GM12878 (cell line): ENCODE results near the gene UBXN4. TPM values are rescaled to one million over a fixed set of nuclear protein-coding genes. Genes with fewer than 3 reads are reported as not detected.
A peak's percentile ranks its signal among the peaks of the same experiment; 100 is the strongest.

ENCODE experiments used
- ATAC-seq: fragments of 200-7000 bp; cut with Tn5 transposase; 3 replicates; pipeline ENCODE4 v1.9.1; 2020; ENCODE audit warnings: mild to moderate bottlenecking, moderate library complexity
- BruUV-seq: library from RNA; stranded (reverse); fragments of 400-500 nt; replicated peaks from 2 replicates; lab custom pipeline; 2021; lab: Mats Ljungman, UMichigan
- CTCF ChIA-PET: fragments of 300-600 bp; sonication (Branson Sonifier 250); formaldehyde crosslinking; extraction: SDS; loops from one replicate; lab custom pipeline; 2021; ENCODE audit warnings: inconsistent platforms; lab: Yijun Ruan, JAX
- POLR2A ChIA-PET: fragments of 350-600 bp; formaldehyde crosslinking; extraction: SDS; loops from one replicate; lab custom pipeline; 2021; ENCODE audit warnings: inconsistent platforms; lab: Charles Lee
- RAD21 ChIA-PET: fragments of 300-600 bp; sonication (Branson Sonifier 250); formaldehyde crosslinking; loops from one replicate; lab custom pipeline; 2023; ENCODE audit warnings: antibody characterized with exemption; ENCODE audit not compliant: unreplicated experiment; lab: Charles Lee
- SMC1A ChIA-PET: fragments of 300-600 bp; sonication (Branson Sonifier 250); formaldehyde crosslinking; loops from one replicate; lab custom pipeline; 2023; ENCODE audit not compliant: unreplicated experiment, uncharacterized antibody; lab: Charles Lee
- DNase-seq: peaks from one replicate; pipeline ENCODE4 v3.0.0-alpha.2; 2011; ENCODE audit warnings: low read depth, low spot score
- FAIRE-seq: peaks from 3 replicates; lab custom pipeline; 2011; peaks lifted over from hg19 to GRCh38; lab: Jason Lieb, UNC
- H2AFZ ChIP-seq: 2 replicates; pipeline ENCODE4 v1.6.0; 2011; ENCODE audit warnings: low read depth, low read length, control low read depth; ENCODE audit not compliant: control insufficient read depth
- H3K27ac ChIP-seq: 2 replicates; pipeline ENCODE4 v1.5.1; 2011; ENCODE audit warnings: control low read depth; ENCODE audit not compliant: control insufficient read depth, insufficient read depth
- H3K27me3 ChIP-seq, 2 experiments: replicated peaks in 1 of 2; 2 replicates each; pipeline versions ENCODE4 v1.6.0 to v1.6.1; 2011; ENCODE audit warnings: low read length in 1 of 2; ENCODE audit not compliant: control insufficient read depth in 2 of 2, insufficient read depth in 2 of 2
- H3K36me3 ChIP-seq, 2 experiments: 2 replicates each; pipeline ENCODE4 v1.5.1; 2011; ENCODE audit warnings: low read length in 1 of 2; ENCODE audit not compliant: control insufficient read depth in 2 of 2, insufficient read depth in 2 of 2
- H3K4me1 ChIP-seq: 2 replicates; pipeline ENCODE4 v1.6.1; 2011; ENCODE audit warnings: mild to moderate bottlenecking, low read length, moderate library complexity, mixed read lengths; ENCODE audit not compliant: control insufficient read depth, insufficient read depth
- H3K4me2 ChIP-seq: 2 replicates; pipeline ENCODE4 v1.6.0; 2011; ENCODE audit warnings: control low read depth; ENCODE audit not compliant: control insufficient read depth, insufficient read depth
- H3K4me3 ChIP-seq: fragments of 200-600 bp; sonication (generic); 2 replicates; pipeline ENCODE4 v1.5.1; 2016
- H3K79me2 ChIP-seq: 2 replicates; pipeline ENCODE4 v1.6.0; 2011; ENCODE audit warnings: low read length; ENCODE audit not compliant: control insufficient read depth, insufficient read depth
- H3K9ac ChIP-seq: 2 replicates; pipeline ENCODE4 v1.8.0; 2011; ENCODE audit warnings: low read length, control low read depth, mixed read lengths; ENCODE audit not compliant: control insufficient read depth, insufficient read depth
- H3K9me3 ChIP-seq: replicated peaks from 3 replicates; pipeline ENCODE4 v1.5.1; 2011; ENCODE audit warnings: mild to moderate bottlenecking, low read length; ENCODE audit not compliant: control insufficient read depth, insufficient read depth
- H4K20me1 ChIP-seq: 2 replicates; pipeline ENCODE4 v1.6.0; 2011; ENCODE audit not compliant: control insufficient read depth, insufficient read depth
- BACH1 ChIP-seq: fragments of 450-650 bp; IDR thresholded peaks from 2 replicates; pipeline ENCODE4 v1.6.1; 2017; ENCODE audit warnings: mild to moderate bottlenecking, borderline replicate concordance
- FOS ChIP-seq: IDR thresholded peaks from 3 replicates; pipeline ENCODE4 v1.6.1; 2011; ENCODE audit warnings: borderline replicate concordance; ENCODE audit not compliant: insufficient read length; ENCODE audit errors: extremely low read depth
- GABPA ChIP-seq: IDR thresholded peaks from 2 replicates; pipeline ENCODE4 v1.6.1; 2014; ENCODE audit warnings: antibody characterized with exemption, low read depth, mild to moderate bottlenecking, inconsistent platforms
- LARP7 ChIP-seq: fragments of 450-650 bp; IDR thresholded peaks from 2 replicates; pipeline ENCODE4 v1.6.1; 2017; ENCODE audit warnings: mild to moderate bottlenecking
- TCF12 ChIP-seq: IDR thresholded peaks from 2 replicates; pipeline ENCODE4 v1.6.1; 2011; ENCODE audit warnings: low read depth, mild to moderate bottlenecking, low read length
- WGBS: methylation state at CpG from one replicate; pipeline ENCODE4 v1.1.6; 2016; ENCODE audit warnings: low lambda C conversion rate; ENCODE audit not compliant: insufficient replicate concordance, insufficient coverage; ENCODE audit errors: missing lambda C conversion rate; 5-methylcytosine and 5-hydroxymethylcytosine counted together
- in situ Hi-C: fragments of 300-500 bp; cut with MboI; formaldehyde crosslinking; loops from 9 replicates; pipeline ENCODE4 v1.14.3; 2018; ENCODE audit warnings: mixed read lengths
- intact Hi-C: fragments of 100-400 bp; cut with micrococcal nuclease; formaldehyde crosslinking; loops from one replicate; pipeline ENCODE4 v1.14.2; 2022; ENCODE audit not compliant: unreplicated experiment
- polyA plus RNA-seq, 11 experiments: library from polyadenylated mRNA; depleted of rRNA in 4 of 11; unstranded in 6 of 11; stranded (reverse) in 5 of 11; fragments of >200 nt; fragmentation: Nextera tagmentation in 4 of 11; fragmentation: Illumina TruSeq in 1 of 11; extraction: Ambion mirVana in 4 of 11; extraction: Trizol in 1 of 11; gene quantifications; 1 replicate in 1 of 11; 2 replicates in 10 of 11; pipeline versions ENCODE4 v1.2.1 to v1.2.3, GENCODE V29; 2011 to 2016; ENCODE audit warnings: inconsistent platforms in 2 of 11, missing spikeins in 2 of 11, low read depth in 1 of 11
- total RNA-seq, 4 experiments: library from RNA; depleted of rRNA in 3 of 4; stranded (reverse); fragments of >200 nt in 3 of 4; fragmentation: Illumina TruSeq in 1 of 4; extraction: Trizol in 1 of 4; gene quantifications; 2 replicates each; pipeline versions ENCODE4 v1.2.1 to v1.2.3, GENCODE V29; 2013 to 2021
- TF ChIP-seq, protein P1 (sequence below): fragments of 450-650 bp; IDR thresholded peaks from 2 replicates; pipeline ENCODE4 v1.6.1; 2018; ENCODE audit warnings: borderline replicate concordance, mild to moderate bottlenecking; ENCODE audit not compliant: partially characterized antibody

UBXN4 gene
- total and polyA plus RNA-seq, 10 of the 15 experiments (the other 5 are each of a cell fraction or from before 2014, with no cell fraction given), result 52.6 to 133 (median 71.9) TPM

GRCh38 chr2:135825131-135825530, 83.5 kb downstream of the UBXN4 start:
- no peak for DNase-seq
- H3K4me1 ChIP-seq, result peaks cover 28% of the 10 kb centered on the region
- no peaks in the 10 kb centered on the region for H3K27me3 ChIP-seq
- H3K4me3 ChIP-seq, result no peak overlapping the region
- no peak overlapping the region for H3K4me2 ChIP-seq
- in situ Hi-C loops, result no loop called here
- no TSS peak for BruUV-seq
- SMC1A ChIA-PET, result interaction anchor here (0.6 to 2.1 kb wide), 8 partner anchors 8 to 827 kb away, joined by 3 to 6 read pairs (median 5); no protein-coding TSS in a partner anchor
- peaks cover 7% of the 10 kb centered on the region for H3K9me3 ChIP-seq
- intact Hi-C loops, result no loop called here
- POLR2A ChIA-PET, result interaction anchor here (0.5 to 0.6 kb wide), 2 partner anchors 35 to 504 kb away, joined by 4 read pairs; no protein-coding TSS in a partner anchor
- no peak for TF ChIP-seq BACH1
- TF ChIP-seq LARP7, result no peak
- TF ChIP-seq TCF12, result no peak
- no peak for TF ChIP-seq FOS
- TF ChIP-seq GABPA, result no peak
- TF ChIP-seq, protein P1, sequence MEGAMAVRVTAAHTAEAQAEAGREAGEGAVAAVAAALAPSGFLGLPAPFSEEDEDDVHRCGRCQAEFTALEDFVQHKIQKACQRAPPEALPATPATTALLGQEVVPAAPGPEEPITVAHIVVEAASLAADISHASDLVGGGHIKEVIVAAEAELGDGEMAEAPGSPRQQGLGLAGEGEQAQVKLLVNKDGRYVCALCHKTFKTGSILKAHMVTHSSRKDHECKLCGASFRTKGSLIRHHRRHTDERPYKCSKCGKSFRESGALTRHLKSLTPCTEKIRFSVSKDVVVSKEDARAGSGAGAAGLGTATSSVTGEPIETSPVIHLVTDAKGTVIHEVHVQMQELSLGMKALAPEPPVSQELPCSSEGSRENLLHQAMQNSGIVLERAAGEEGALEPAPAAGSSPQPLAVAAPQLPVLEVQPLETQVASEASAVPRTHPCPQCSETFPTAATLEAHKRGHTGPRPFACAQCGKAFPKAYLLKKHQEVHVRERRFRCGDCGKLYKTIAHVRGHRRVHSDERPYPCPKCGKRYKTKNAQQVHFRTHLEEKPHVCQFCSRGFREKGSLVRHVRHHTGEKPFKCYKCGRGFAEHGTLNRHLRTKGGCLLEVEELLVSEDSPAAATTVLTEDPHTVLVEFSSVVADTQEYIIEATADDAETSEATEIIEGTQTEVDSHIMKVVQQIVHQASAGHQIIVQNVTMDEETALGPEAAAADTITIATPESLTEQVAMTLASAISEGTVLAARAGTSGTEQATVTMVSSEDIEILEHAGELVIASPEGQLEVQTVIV, result no peak
- H3K27ac ChIP-seq, result no peak overlapping the region
- RAD21 ChIA-PET, result interaction anchor here (0.7 kb wide), 1 partner anchor 582 kb away, joined by 3 read pairs; no protein-coding TSS in a partner anchor
- FAIRE-seq, result no peak
- CTCF ChIA-PET, result interaction anchor here (1.1 to 1.9 kb wide), 2 partner anchors 28 to 559 kb away, joined by 3 to 9 read pairs; no protein-coding TSS in a partner anchor
- no peaks in the 10 kb centered on the region for H3K36me3 ChIP-seq
- WGBS, result 88% methylated on average over 9 of the region's 9 CpGs
- H3K79me2 ChIP-seq, result peaks cover 5% of the 10 kb centered on the region; the same call in 1 of the 2 replicates
- H3K9ac ChIP-seq, result no peak overlapping the region
- ATAC-seq, result no peak; the same call in 2 of the 3 replicates
- H2AFZ ChIP-seq, result peak overlapping the region; percentile 53; the same call in 1 of the 2 replicates
- no peaks in the 10 kb centered on the region for H4K20me1 ChIP-seq
